HepG2 (cell line): Measurements from ENCODE around the gene GP1BA.

Source experiments
- NFRKB ChIP-seq: fragments of 450-650 bp; IDR thresholded peaks from 2 replicates; pipeline ENCODE4 v1.6.1; 2017
- POLR2A ChIP-seq, 2 experiments: IDR thresholded peaks; 2 replicates each; pipeline ENCODE4 v1.6.1; 2011; ENCODE audit warnings: low read depth in 2 of 2, low read length in 2 of 2, mild to moderate bottlenecking in 1 of 2, moderate library complexity in 1 of 2; ENCODE audit not compliant: insufficient read depth in 1 of 2
- SRF ChIP-seq: IDR thresholded peaks from 2 replicates; pipeline ENCODE4 v1.6.1; 2011; ENCODE audit warnings: mild to moderate bottlenecking, low read depth, low read length, moderate library complexity
- ZNF253 ChIP-seq: sonication (generic); formaldehyde crosslinking; IDR thresholded peaks from 2 replicates; pipeline ENCODE4 v1.8.0; 2022; ENCODE audit warnings: mild to moderate bottlenecking, missing genetic modification reagents, borderline replicate concordance
- TF ChIP-seq, protein P1 (sequence below): sonication (generic); formaldehyde crosslinking; conservative IDR thresholded peaks from 2 replicates; pipeline ENCODE4 v1.5.0; 2020; ENCODE audit warnings: missing genetic modification reagents
- TF ChIP-seq, protein P2 (sequence below): sonication (generic); formaldehyde crosslinking; IDR thresholded peaks from 2 replicates; pipeline ENCODE4 v1.5.0; 2020; ENCODE audit warnings: mild to moderate bottlenecking, missing genetic modification reagents, moderate library complexity
- TF ChIP-seq, protein P3 (sequence below): sonication (generic); formaldehyde crosslinking; IDR thresholded peaks from 2 replicates; pipeline ENCODE4 v1.8.0; 2022; ENCODE audit warnings: missing genetic modification reagents, mild to moderate bottlenecking, inconsistent platforms, borderline replicate concordance

DNA sequence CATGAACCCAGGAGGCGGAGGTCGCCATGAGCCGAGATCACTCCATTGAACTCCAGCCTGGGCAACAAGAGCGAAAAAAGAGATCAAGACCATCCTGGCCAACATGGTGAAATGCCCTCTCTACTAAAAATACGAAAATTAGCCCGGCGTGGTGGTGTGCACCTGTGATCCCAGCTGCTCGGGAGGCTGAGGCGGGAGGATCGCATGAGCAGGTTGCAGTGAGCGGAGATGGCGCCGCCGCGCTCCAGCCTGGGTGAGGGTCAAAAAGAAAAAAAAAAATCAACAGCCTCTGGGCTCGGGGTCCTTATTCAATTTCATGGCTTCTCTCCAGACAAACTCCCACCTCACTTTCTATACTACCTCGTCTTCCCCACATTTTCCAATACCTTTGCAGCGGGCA lies 3.2 kb upstream of the GP1BA start:
- TF ChIP-seq POLR2A (IDR thresholded peaks at IDR 0.05; ENCODE audit: insufficient read depth in 1 of 2, low read depth in 2 of 2, low read length in 2 of 2) (no peak), ZNF253 (CRISPR knock-in tag) (no peak), NFRKB (no peak), SRF (no peak)
- TF ChIP-seq, protein P1, sequence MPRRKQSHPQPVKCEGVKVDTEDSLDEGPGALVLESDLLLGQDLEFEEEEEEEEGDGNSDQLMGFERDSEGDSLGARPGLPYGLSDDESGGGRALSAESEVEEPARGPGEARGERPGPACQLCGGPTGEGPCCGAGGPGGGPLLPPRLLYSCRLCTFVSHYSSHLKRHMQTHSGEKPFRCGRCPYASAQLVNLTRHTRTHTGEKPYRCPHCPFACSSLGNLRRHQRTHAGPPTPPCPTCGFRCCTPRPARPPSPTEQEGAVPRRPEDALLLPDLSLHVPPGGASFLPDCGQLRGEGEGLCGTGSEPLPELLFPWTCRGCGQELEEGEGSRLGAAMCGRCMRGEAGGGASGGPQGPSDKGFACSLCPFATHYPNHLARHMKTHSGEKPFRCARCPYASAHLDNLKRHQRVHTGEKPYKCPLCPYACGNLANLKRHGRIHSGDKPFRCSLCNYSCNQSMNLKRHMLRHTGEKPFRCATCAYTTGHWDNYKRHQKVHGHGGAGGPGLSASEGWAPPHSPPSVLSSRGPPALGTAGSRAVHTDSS (CRISPR knock-in tag): no peak
- TF ChIP-seq, protein P2, sequence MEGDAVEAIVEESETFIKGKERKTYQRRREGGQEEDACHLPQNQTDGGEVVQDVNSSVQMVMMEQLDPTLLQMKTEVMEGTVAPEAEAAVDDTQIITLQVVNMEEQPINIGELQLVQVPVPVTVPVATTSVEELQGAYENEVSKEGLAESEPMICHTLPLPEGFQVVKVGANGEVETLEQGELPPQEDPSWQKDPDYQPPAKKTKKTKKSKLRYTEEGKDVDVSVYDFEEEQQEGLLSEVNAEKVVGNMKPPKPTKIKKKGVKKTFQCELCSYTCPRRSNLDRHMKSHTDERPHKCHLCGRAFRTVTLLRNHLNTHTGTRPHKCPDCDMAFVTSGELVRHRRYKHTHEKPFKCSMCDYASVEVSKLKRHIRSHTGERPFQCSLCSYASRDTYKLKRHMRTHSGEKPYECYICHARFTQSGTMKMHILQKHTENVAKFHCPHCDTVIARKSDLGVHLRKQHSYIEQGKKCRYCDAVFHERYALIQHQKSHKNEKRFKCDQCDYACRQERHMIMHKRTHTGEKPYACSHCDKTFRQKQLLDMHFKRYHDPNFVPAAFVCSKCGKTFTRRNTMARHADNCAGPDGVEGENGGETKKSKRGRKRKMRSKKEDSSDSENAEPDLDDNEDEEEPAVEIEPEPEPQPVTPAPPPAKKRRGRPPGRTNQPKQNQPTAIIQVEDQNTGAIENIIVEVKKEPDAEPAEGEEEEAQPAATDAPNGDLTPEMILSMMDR (CRISPR knock-in tag): no peak
- TF ChIP-seq, protein P3, sequence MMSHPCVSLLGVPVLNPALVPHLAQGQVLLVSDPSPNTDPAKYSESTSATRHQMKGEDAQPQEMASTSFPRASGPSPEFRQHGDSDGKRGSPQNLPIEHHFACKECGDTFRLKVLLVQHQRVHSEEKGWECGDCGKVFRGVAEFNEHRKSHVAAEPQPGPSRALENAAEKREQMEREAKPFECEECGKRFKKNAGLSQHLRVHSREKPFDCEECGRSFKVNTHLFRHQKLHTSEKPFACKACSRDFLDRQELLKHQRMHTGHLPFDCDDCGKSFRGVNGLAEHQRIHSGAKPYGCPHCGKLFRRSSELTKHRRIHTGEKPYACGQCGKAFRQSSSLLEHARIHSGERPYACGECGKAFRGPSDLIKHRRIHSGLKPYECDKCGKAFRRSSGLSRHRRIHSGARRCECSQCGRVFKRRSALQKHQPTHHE (CRISPR knock-in tag): no peak
